WI38 (cell line): Measurements from ENCODE around the gene TSC2.

Source experiments
- H3K4me3 ChIP-seq: 2 replicates; pipeline ENCODE4 v1.5.1; 2011; ENCODE audit warnings: low read depth, mild to moderate bottlenecking, control low read depth, low read length
- TF ChIP-seq, protein P1 (sequence below): IDR thresholded peaks from 2 replicates; pipeline ENCODE4 v1.5.1; 2012; ENCODE audit warnings: low read depth, mild to moderate bottlenecking, control low read depth, low read length

TSC2 gene

DNA sequence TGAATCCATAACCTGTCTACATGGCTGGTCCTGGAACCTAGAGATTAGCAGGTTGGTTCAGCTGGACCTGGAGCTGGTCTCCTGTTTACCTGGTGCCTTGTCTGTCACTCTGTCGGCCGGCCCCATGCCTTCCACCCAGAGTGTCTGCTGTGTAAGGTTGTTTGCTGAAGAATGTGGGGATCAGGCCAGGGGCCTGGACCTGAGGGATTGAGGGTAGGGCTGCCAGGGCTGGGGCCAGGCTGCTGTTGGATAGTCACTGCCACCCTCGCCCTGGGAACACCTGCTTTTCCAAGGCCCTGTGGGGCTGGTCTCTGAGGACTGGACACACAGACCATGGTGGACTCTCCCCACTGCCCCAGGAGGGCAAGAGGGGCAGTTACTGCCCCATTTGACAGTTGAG lies 19.6 kb upstream of the TSC2 start:
- TF ChIP-seq, protein P1, sequence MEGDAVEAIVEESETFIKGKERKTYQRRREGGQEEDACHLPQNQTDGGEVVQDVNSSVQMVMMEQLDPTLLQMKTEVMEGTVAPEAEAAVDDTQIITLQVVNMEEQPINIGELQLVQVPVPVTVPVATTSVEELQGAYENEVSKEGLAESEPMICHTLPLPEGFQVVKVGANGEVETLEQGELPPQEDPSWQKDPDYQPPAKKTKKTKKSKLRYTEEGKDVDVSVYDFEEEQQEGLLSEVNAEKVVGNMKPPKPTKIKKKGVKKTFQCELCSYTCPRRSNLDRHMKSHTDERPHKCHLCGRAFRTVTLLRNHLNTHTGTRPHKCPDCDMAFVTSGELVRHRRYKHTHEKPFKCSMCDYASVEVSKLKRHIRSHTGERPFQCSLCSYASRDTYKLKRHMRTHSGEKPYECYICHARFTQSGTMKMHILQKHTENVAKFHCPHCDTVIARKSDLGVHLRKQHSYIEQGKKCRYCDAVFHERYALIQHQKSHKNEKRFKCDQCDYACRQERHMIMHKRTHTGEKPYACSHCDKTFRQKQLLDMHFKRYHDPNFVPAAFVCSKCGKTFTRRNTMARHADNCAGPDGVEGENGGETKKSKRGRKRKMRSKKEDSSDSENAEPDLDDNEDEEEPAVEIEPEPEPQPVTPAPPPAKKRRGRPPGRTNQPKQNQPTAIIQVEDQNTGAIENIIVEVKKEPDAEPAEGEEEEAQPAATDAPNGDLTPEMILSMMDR: no peak
- H3K4me3 ChIP-seq: peak overlapping the region; percentile 71

DNA sequence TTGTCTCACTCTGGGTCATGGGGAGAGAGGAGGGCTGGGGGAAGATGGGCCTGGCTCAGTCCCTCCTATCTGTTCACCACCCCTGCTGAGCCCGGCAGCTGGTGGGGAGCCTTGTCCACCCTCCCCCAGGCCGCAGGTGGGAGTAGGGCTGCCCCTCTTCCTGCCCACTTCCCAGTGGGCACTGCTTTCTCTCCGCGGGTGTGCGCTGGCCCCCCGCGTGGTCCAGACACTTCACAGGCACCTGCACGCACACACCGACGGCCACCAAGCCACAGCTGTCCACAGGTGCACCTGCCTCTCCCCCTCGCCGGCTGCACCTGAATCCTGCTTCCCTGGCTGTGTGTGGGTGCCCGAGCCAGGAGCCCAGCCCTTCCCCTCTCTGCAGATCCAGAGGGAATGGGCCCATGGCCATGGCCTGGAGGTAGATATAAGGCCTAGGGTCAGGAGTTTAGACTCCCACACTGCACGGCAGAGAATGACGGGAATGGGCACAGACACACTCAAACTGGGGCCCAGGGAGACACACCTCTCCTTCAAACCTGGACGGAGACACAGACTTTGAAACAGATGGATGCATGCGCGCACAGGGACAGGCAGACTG lies 19.1 kb upstream of the TSC2 start:
- TF ChIP-seq, protein P1: no peak
- peak overlapping the region; percentile 71 for H3K4me3 ChIP-seq

DNA sequence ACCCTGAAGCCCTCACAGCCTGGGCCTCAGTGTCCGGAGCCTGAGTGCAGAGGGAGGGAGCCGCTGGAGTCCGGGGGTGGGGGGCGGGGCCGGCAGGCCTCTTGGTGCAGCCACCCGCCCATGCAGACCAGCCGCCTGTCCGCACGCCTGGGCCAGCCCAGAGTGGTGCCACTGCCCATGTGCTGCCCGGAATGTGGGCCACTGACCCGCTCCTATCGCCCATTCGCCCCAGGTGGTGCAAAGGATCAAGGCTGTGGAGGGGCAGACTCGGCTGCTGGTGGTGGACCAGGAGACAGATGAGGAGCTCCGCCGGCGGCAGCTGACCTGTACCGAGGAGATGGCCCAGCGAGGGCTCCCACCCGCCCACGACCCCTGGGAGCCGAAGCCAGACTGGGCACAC lies 18.4 kb upstream of the TSC2 start:
- H3K4me3 ChIP-seq: no peak overlapping the region
- TF ChIP-seq, protein P1: no peak

DNA sequence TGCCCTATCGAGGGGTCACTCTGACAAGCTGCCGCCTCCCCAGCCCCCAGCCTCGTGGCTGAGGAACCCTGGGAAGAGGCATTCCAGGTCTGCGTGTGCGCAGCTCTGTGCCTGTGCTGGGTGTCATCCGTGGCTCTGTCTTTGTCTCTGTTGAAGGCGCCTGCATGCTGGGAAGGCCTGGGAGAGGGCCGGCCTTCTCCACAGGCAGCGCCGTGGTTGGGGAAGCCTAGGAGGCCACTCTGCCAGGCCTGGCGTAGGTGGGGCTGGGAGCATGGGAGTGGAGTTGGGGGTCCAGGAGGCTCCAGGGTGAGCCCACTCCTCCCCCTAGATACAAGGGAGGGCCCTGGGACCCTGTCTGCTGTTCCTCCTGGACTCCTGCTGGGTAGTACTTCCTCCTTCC lies 17.7 kb upstream of the TSC2 start:
- H3K4me3 ChIP-seq: no peak overlapping the region
- TF ChIP-seq, protein P1: no peak

DNA sequence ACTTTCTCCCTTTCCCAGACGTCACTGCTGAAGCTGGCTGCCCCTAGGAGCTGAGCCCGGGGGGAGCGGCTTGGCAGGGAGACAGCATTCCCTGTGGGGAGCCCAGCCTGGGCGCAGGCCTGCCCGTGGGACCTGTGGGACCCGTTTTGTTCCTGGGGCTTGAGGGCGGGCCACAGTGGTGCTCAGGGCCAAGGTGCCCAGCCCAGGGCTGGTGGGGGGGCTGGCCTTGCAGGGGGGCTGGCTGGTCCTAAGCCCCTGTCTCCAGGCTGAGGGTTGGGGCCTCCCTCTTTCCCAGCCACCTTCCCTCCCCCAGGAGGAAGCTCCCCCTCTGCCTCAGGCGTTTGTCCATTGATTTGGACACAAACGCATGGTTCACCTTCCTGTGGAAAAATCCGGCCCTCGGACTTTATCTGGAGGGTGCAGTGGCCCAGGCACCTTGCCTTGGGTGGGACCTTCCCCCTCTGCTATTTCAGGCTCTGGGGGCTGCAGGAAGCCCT lies 16.7 kb upstream of the TSC2 start:
- H3K4me3 ChIP-seq: no peak overlapping the region
- TF ChIP-seq, protein P1: no peak

DNA sequence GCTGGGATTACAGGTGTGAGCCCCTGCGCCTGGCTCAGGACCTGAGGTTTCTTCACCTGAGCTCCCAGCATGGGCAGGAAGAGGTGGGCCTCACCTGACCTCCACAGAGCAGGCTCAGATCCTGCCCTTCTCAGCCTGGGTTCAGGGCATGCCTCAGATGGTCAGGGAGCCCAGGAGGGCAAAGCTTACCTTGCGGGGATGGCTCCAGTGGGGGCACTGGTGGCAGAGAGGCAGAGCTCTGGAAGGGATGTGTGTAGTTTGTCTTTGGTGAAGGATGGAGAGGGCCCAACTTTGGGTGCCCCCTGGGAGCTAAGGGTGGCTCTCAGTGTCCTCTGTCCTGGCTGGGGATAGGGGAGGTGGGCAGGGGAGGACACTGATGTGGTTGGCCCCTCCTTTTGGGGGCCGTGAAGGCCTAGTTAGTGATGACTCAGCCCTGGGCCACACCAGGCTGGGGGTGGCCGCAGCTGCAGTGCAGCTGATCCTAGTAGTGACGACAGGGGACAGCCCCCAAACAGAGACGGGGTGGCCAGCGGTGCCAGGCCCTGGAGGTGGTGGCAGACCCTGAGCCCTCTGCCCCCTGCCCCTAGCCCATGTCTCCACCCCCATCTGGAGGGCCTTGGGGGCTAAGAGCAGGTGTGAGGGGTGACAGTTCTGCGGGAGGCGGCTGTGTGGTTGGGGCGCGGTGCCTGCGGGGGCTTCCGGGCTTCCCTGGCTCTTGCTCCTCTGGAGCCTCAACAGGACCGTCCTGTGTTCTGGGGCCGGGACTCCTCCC lies 15.3 kb upstream of the TSC2 start:
- TF ChIP-seq, protein P1: no peak
- peak overlapping the region; percentile 59 for H3K4me3 ChIP-seq

DNA sequence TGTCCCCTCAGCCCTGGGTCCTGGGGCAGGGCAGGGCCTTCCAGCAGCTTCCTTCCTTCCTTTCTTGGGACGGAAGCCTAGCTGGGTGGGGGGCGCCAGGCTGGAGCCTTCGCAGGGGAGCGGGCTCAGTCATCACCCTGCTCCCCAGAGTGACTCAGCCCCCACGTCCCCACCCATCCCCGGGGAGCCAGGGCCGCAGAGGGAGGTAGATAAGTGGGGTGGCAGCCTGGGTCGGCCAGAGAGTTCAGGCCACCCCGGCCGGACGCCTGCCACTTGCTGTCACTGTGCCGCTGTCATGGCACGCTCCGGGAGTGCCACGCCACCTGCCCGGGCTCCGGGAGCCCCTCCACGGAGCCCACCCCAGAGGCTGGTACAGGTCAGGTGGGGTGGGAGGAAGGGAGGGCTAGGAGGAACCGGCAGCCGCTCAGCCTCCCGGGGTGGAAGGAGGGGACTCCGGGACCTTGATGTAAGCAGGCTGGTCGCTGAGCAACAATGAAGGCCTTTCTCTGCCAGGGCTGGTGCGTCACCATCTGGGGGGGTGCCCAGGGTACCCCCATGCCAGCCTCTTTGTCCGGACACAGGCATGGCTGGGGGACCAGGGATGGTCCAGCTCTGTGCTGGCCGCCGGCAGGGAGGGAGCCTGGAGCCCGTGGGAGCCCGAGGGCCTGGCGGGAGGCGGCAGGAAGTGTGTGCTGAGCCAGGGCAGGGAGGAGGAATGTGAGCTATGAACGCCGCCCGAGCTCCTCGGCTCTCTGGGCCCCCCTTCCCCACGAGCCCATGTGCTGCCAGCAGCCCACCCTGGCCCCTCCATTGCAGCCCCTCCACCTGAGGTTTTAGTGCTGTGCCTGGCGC lies 14.5 kb upstream of the TSC2 start:
- peak overlapping the region; percentile 59 for H3K4me3 ChIP-seq
- TF ChIP-seq, protein P1: no peak

DNA sequence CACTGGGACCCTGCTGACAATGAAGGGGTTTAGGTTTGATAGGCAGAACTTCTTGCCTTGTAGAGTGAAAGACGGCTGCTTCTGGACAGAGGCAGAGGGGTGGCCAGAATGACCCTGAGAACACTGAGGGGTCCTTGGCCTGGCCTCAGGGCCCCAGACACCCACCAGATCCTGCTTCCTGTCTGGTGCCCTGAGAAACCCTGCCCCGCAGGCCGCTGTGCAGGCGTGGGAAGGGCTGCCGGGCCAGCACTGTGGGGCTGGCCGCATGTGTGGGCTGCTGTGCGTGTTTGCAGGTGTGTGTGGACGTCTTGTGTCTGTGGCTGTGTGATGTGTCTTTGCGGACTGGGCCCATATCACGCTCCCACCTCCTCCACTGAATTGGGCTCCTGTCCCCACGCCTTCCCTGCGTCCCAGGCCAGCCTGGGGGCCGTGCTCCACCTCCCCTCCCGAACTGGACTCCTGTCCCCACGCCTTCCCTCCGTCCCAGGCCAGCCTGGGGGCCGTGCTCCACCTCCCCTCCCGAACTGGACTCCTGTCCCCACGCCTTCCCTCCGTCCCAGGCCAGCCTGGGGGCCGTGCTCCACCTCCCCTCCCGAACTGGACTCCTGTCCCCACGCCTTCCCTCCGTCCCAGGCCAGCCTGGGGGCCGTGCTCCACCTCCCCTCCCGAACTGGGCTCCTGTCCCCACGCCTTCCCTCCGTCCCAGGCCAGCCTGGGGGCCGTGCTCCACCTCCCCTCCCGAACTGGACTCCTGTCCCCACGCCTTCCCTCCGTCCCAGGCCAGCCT lies 13.7 kb upstream of the TSC2 start:
- peak overlapping the region; percentile 59 for H3K4me3 ChIP-seq
